K562 (cell line): ENCODE data around the gene HDLBP. TPM values are rescaled to one million over a fixed set of nuclear protein-coding genes. Genes with fewer than 3 reads are reported as not detected.
A peak's percentile ranks its signal among the peaks of the same experiment; 100 is the strongest.

Source experiments
- ATAC-seq: fragments of 200-7000 bp; cut with Tn5 transposase; 3 replicates; pipeline ENCODE4 v1.9.1; 2020; ENCODE audit warnings: moderate library complexity
- BruUV-seq: library from RNA; stranded (reverse); fragments of 400-500 nt; replicated peaks from 2 replicates; lab custom pipeline; 2021; lab: Mats Ljungman, UMichigan
- CTCF ChIA-PET: fragments of 300-600 bp; formaldehyde crosslinking; extraction: SDS; loops from one replicate; lab custom pipeline; 2021; ENCODE audit warnings: low intra/inter-chr PET ratio; lab: Yijun Ruan, JAX
- POLR2A ChIA-PET: fragments of 300-600, 350-650 bp; sonication (Branson Sonifier 250); formaldehyde crosslinking; extraction: SDS; loops from one replicate; lab custom pipeline; 2021; ENCODE audit warnings: antibody characterized with exemption, inconsistent platforms; lab: Yijun Ruan, JAX
- DNase-seq, 4 experiments: peaks; one replicate each; pipeline versions ENCODE4 v3.0.0 to v3.0.0-alpha.2; 2011 to 2018; ENCODE audit warnings: low spot score in 3 of 4, mixed read lengths in 3 of 4; ENCODE audit errors: extremely low read depth in 1 of 4
- FAIRE-seq: peaks from 2 replicates; lab custom pipeline; 2011; peaks lifted over from hg19 to GRCh38; lab: Jason Lieb, UNC
- H2AFZ ChIP-seq: 2 replicates; pipeline ENCODE4 v1.6.0; 2011; ENCODE audit warnings: low read depth, low read length, control low read depth, inconsistent platforms
- H3K27ac ChIP-seq: fragments of 200-600 bp; 3 replicates; pipeline ENCODE4 v1.8.0; 2011; ENCODE audit warnings: low read depth, mild to moderate bottlenecking, control low read depth, inconsistent platforms, low read length, moderate library complexity, mixed read lengths; ENCODE audit errors: extremely low read depth
- H3K27me3 ChIP-seq, 2 experiments: fragments of 300-600 bp in 1 of 2; 2 replicates in 1 of 2; 3 replicates in 1 of 2; pipeline versions ENCODE4 v1.6.0 to v1.8.0; 2011; ENCODE audit warnings: inconsistent platforms in 2 of 2, low read length in 2 of 2, mild to moderate bottlenecking in 1 of 2, mixed read lengths in 1 of 2, moderate library complexity in 1 of 2; ENCODE audit not compliant: control insufficient read depth in 2 of 2, insufficient read depth in 2 of 2
- H3K36me3 ChIP-seq: fragments of 300-600 bp; 3 replicates; pipeline ENCODE4 v1.8.0; 2011; ENCODE audit warnings: mild to moderate bottlenecking, low read length, inconsistent platforms; ENCODE audit not compliant: control insufficient read depth, insufficient read depth
- H3K4me1 ChIP-seq, 2 experiments: fragments of 200-600 bp in 1 of 2; replicated peaks in 1 of 2; 2 replicates in 1 of 2; 3 replicates in 1 of 2; pipeline versions ENCODE4 v1.5.1 to v1.8.0; 2011; ENCODE audit warnings: inconsistent platforms in 2 of 2, low read length in 2 of 2, mild to moderate bottlenecking in 1 of 2, mixed read lengths in 1 of 2, moderate library complexity in 1 of 2; ENCODE audit not compliant: control insufficient read depth in 2 of 2, insufficient read depth in 2 of 2
- H3K4me2 ChIP-seq: 2 replicates; pipeline ENCODE4 v1.6.1; 2011; ENCODE audit warnings: low read length, control low read depth, inconsistent platforms, mixed read lengths; ENCODE audit not compliant: insufficient read depth
- H3K4me3 ChIP-seq: fragments of 200-600 bp; sonication (generic), shearing (Covaris generic); 2 replicates; pipeline ENCODE4 v1.5.1; 2016; ENCODE audit warnings: control low read depth, inconsistent platforms
- H3K79me2 ChIP-seq: fragments of 200-600 bp; 3 replicates; pipeline ENCODE4 v1.8.0; 2011; ENCODE audit warnings: low read length, inconsistent platforms; ENCODE audit not compliant: control insufficient read depth, insufficient read depth
- H3K9ac ChIP-seq, 2 experiments: 2 replicates each; pipeline versions ENCODE4 v1.6.0 to v1.6.1; 2011; ENCODE audit warnings: low read depth in 2 of 2, low read length in 2 of 2, control low read depth in 1 of 2, inconsistent platforms in 1 of 2, mild to moderate bottlenecking in 1 of 2, mixed read lengths in 1 of 2; ENCODE audit not compliant: insufficient read depth in 1 of 2
- H3K9me1 ChIP-seq: one replicate; pipeline ENCODE4 v1.6.0; 2011; ENCODE audit warnings: inconsistent platforms, mild to moderate bottlenecking, low read length, moderate library complexity; ENCODE audit not compliant: control insufficient read depth, insufficient read depth
- H3K9me3 ChIP-seq: replicated peaks from 2 replicates; pipeline ENCODE4 v1.5.1; 2011; ENCODE audit warnings: low read depth, low read length, inconsistent platforms; ENCODE audit not compliant: control insufficient read depth, insufficient read depth
- H4K20me1 ChIP-seq: replicated peaks from 2 replicates; pipeline ENCODE4 v1.6.1; 2011; ENCODE audit warnings: low read length, inconsistent platforms, mixed read lengths; ENCODE audit not compliant: control insufficient read depth, insufficient read depth
- CREBBP ChIP-seq: IDR thresholded peaks from one replicate; pipeline ENCODE4 v1.6.1; 2012; ENCODE audit warnings: low read depth, mild to moderate bottlenecking, control low read depth, inconsistent platforms, low read length
- FUS ChIP-seq: fragments of 200-400 bp; formaldehyde crosslinking; optimal IDR thresholded peaks from 2 replicates; pipeline ENCODE3; 2017; ENCODE audit warnings: low read depth, low read length
- POLR2G ChIP-seq: fragments of 200-400 bp; formaldehyde crosslinking; IDR thresholded peaks from 2 replicates; pipeline ENCODE4 v1.6.1; 2017; ENCODE audit warnings: low read depth, mild to moderate bottlenecking, antibody characterized with exemption, low read length, moderate library complexity
- WGBS: fragments of 100-300 bp; shearing (Covaris generic); methylation state at CpG from one replicate; pipeline ENCODE4 v1.1.6; 2016; ENCODE audit warnings: low coverage, mixed read lengths; ENCODE audit not compliant: insufficient coverage; ENCODE audit errors: missing lambda C conversion rate; 5-methylcytosine and 5-hydroxymethylcytosine counted together
- in situ Hi-C: fragments of 300-500 bp; cut with MboI; formaldehyde crosslinking; loops from 4 replicates; pipeline ENCODE4 v1.15.0; 2018; ENCODE audit warnings: inconsistent platforms, mixed read lengths
- intact Hi-C: fragments of 100-400 bp; cut with micrococcal nuclease; formaldehyde crosslinking; loops from 2 replicates; pipeline ENCODE4 v1.14.2; 2022
- polyA plus RNA-seq, 8 experiments: library from polyadenylated mRNA; depleted of rRNA in 4 of 8; stranded (reverse) in 5 of 8; unstranded in 3 of 8; fragments of >200 nt; fragmentation: Nextera tagmentation in 2 of 8; fragmentation: Illumina TruSeq in 1 of 8; extraction: Ambion mirVana in 2 of 8; extraction: Trizol in 1 of 8; gene quantifications; 2 replicates each; pipeline versions ENCODE4 v1.2.1 to v1.2.3, GENCODE V29; 2011 to 2014; ENCODE audit warnings: inconsistent platforms in 1 of 8, missing spikeins in 1 of 8
- total RNA-seq, 7 experiments: library from RNA; depleted of rRNA in 6 of 7; stranded (reverse); fragments of >200 nt in 6 of 7; fragmentation: Illumina TruSeq in 2 of 7; extraction: Trizol in 2 of 7; gene quantifications; 2 replicates each; pipeline versions ENCODE4 v1.2.1 to v1.2.3, GENCODE V29; 2011 to 2021; ENCODE audit warnings: low replicate concordance in 1 of 7

HDLBP gene
- total and polyA plus RNA-seq, 9 of the 15 experiments (the other 6 are each of a cell fraction or from before 2014, with no cell fraction given), result 24.4 to 378 (median 146) TPM

DNA sequence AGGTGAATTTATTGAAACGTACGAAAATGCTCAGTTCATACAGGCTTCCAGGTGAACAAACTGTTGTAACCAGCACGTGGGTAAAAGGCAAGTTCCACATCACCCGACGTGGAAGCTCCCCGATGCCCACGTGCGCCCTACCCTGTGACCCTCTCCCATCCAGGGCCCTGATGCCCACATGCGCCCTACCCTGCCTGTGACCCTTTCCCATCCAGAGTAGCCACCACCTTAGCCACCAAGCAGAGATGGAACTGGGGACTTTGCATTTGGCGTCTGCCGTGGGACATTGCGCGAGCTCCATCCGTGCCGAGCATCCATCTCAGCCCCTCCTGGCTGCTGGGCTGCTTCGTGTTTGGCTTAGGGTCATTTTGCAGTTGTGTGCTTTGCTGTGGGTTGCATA lies 89.5 kb downstream of the HDLBP start:
- Histone ChIP-seq H3K27me3 (no peaks in the 10 kb centered on the region), H3K4me1 (peaks cover 2 to 31% of the 10 kb centered on the region in 2 experiments; a peak in 3 of 5 replicates), H3K27ac (no peak overlapping the region), H3K4me2 (no peak overlapping the region)
- POLR2A ChIA-PET, result interaction anchor here (0.9 to 1.3 kb wide), 2 partner anchors 8 to 10 kb away, joined by 3 to 7 read pairs; no protein-coding TSS in a partner anchor
- intact Hi-C loops, result no loop called here
- no peak for TF ChIP-seq CREBBP
- TF ChIP-seq POLR2G, result peak; percentile 40; the same call in 1 of the 2 replicates
- TF ChIP-seq, all 486 proteins: peak for 1
- Histone ChIP-seq H3K4me3 (no peak overlapping the region), H4K20me1 (peaks cover 11% of the 10 kb centered on the region; the same call in 1 of the 2 replicates), H3K9me3 (no peaks in the 10 kb centered on the region), H3K9ac (no peak overlapping the region), H2AFZ (no peak overlapping the region), H3K79me2 (no peaks in the 10 kb centered on the region), H3K9me1 (peaks cover 8% of the 10 kb centered on the region), H3K36me3 (peaks cover 50% of the 10 kb centered on the region; the same call in 2 of the 3 replicates)
- FAIRE-seq (no peak), DNase-seq (no peak), ATAC-seq (no peak)
- in situ Hi-C loops, result no loop called here
- BruUV-seq, result no TSS peak
- CTCF ChIA-PET, result no interaction called here
- WGBS, result 88% methylated on average over 10 of the region's 16 CpGs

DNA sequence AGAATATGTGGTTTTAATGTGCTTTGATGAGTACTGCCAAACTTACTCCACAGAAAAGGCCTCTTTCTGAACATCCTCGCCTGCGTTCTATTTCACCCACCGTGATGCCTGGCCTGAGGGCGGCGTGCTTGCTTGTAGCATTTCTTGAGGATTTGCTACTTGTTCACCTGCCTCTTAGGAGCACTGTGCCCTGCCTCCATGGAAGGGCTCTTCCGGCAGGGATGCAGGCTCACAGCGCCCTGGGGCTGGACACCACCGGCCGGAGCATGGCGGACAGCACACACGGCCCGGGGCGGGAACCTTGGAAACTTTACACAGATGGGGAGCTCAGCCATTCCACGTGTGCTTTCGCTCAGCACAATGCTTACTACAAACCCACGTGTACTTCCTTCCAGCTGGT lies 89.9 kb downstream of the HDLBP start:
- ChIA-PET CTCF (no interaction called here), POLR2A (interaction anchor here (0.5 to 1.3 kb wide), 4 partner anchors 9 to 244 kb away, joined by 3 to 7 read pairs (median 3); no protein-coding TSS in a partner anchor)
- intact Hi-C loops, result no loop called here
- no TSS peak for BruUV-seq
- peaks cover 46% of the 10 kb centered on the region; the same call in 2 of the 3 replicates for H3K36me3 ChIP-seq
- H3K9me3 ChIP-seq, result no peaks in the 10 kb centered on the region
- no peak for DNase-seq
- H3K27ac ChIP-seq, result no peak overlapping the region
- H3K4me3 ChIP-seq, result no peak overlapping the region
- H2AFZ ChIP-seq, result no peak overlapping the region
- TF ChIP-seq POLR2G, result 0 out of 2 replicates have a peak, but pooled peaks have one; percentile 28
- no peak for TF ChIP-seq FUS
- TF ChIP-seq, all 486 proteins: peak for 1
- Histone ChIP-seq H3K4me2 (no peak overlapping the region), H3K79me2 (peaks cover 2% of the 10 kb centered on the region; the same call in 2 of the 3 replicates), H3K9ac (no peak overlapping the region), H3K4me1 (peaks cover 2 to 31% of the 10 kb centered on the region in 2 experiments; a peak in 3 of 5 replicates), H4K20me1 (peaks cover 11% of the 10 kb centered on the region; the same call in 1 of the 2 replicates), H3K9me1 (peaks cover 8% of the 10 kb centered on the region), H3K27me3 (no peaks in the 10 kb centered on the region)
- ATAC-seq, result no peak
- FAIRE-seq, result no peak
- in situ Hi-C loops, result no loop called here
- whole genome bisulfite sequencing, result 98% methylated on average over 14 of the region's 16 CpGs
